CD4-positive, alpha-beta T cell treated with Interleukin-21 for 1 hour (primary cell): ENCODE measurements around the gene CTNNBL1.
"Not testable (repeated sequence)": the region's sequence is repeated elsewhere in the genome, so short reads cannot be mapped to it uniquely, and the experiment has no call there.

Experiments
- DNase-seq: peaks from one replicate; pipeline ENCODE4 v3.0.0-alpha.2; 2020

The CTNNBL1 gene

GRCh38 chr20:37711994-37712964, 18.4 kb downstream of the CTNNBL1 start:
- DNase-seq, result no peak

- no peak for DNase-seq
Observed at GRCh38 chr20:37713396-37713795, 19.6 kb downstream of the CTNNBL1 start.

- no peak for DNase-seq
Observed at GRCh38 chr20:37714978-37715672, 21.3 kb downstream of the CTNNBL1 start.

- no peak for DNase-seq
Observed at GRCh38 chr20:37721751-37722150, 27.9 kb downstream of the CTNNBL1 start.

GRCh38 chr20:37722312-37722711, 28.5 kb downstream of the CTNNBL1 start:
- not testable (repeated sequence) for DNase-seq

- DNase-seq, result no peak
Observed at GRCh38 chr20:37723668-37724067, 29.8 kb downstream of the CTNNBL1 start.

- DNase-seq, result no peak
Observed at GRCh38 chr20:37725165-37725564, 31.3 kb downstream of the CTNNBL1 start.

GRCh38 chr20:37725855-37726254, 32.0 kb downstream of the CTNNBL1 start:
- no peak for DNase-seq

GRCh38 chr20:37726321-37726720, 32.5 kb downstream of the CTNNBL1 start:
- no peak for DNase-seq

GRCh38 chr20:37726971-37727956, 33.4 kb downstream of the CTNNBL1 start:
- DNase-seq, result no peak

GRCh38 chr20:37727957-37728634, 34.3 kb downstream of the CTNNBL1 start:
- no peak for DNase-seq

GRCh38 chr20:37728635-37728983, 34.8 kb downstream of the CTNNBL1 start:
- DNase-seq, result no peak

GRCh38 chr20:37729452-37729851, 35.6 kb downstream of the CTNNBL1 start:
- DNase-seq, result no peak

- DNase-seq, result no peak
Observed at GRCh38 chr20:37729909-37730308, 36.1 kb downstream of the CTNNBL1 start.

- no peak for DNase-seq
Observed at GRCh38 chr20:37733416-37733815, 39.6 kb downstream of the CTNNBL1 start.

- DNase-seq, result no peak
Observed at GRCh38 chr20:37734228-37734985, 40.6 kb downstream of the CTNNBL1 start.

- DNase-seq, result no peak
Observed at GRCh38 chr20:37735541-37735940, 41.7 kb downstream of the CTNNBL1 start.

GRCh38 chr20:37736132-37736531, 42.3 kb downstream of the CTNNBL1 start:
- DNase-seq, result no peak

GRCh38 chr20:37737826-37738420, 44.1 kb downstream of the CTNNBL1 start:
- DNase-seq, result no peak

- DNase-seq, result no peak
Observed at GRCh38 chr20:37741055-37741454, 47.2 kb downstream of the CTNNBL1 start.

- DNase-seq, result no peak
Observed at GRCh38 chr20:37741570-37741969, 47.7 kb downstream of the CTNNBL1 start.
